Retinal pigment epithelial cell (primary cell): ENCODE measurements around the gene MTA3.
"Not testable (repeated sequence)": the region's sequence is repeated elsewhere in the genome, so short reads cannot be mapped to it uniquely, and the experiment has no call there.

Experiments
- DNase-seq: peaks from one replicate; pipeline ENCODE4 v3.0.0-alpha.2; 2010; ENCODE audit warnings: low read depth
- H3K4me3 ChIP-seq: 2 replicates; pipeline ENCODE4 v1.5.1; 2011; ENCODE audit warnings: mild to moderate bottlenecking, low read length, control low read depth, moderate library complexity
- CTCF ChIP-seq: conservative IDR thresholded peaks from 2 replicates; pipeline ENCODE4 v1.5.1; 2011; ENCODE audit warnings: low read depth, low read length, control low read depth, inconsistent platforms

The MTA3 gene

GRCh38 chr2:42624047-42624446 lies 55.6 kb downstream of the MTA3 start:
- H3K4me3 ChIP-seq = no peak overlapping the region
- no peak for TF ChIP-seq CTCF
- no peak for DNase-seq

- DNase-seq, H3K4me3 ChIP-seq: not testable (repeated sequence)
Observed at GRCh38 chr2:42628024-42628423, 59.6 kb downstream of the MTA3 start.

GRCh38 chr2:42636934-42637333 lies 68.5 kb downstream of the MTA3 start:
- TF ChIP-seq CTCF = no peak
- DNase-seq = no peak
- no peak overlapping the region for H3K4me3 ChIP-seq

GRCh38 chr2:42638080-42638784 lies 69.8 kb downstream of the MTA3 start:
- DNase-seq = no peak
- TF ChIP-seq CTCF = no peak
- H3K4me3 ChIP-seq = no peak overlapping the region

GRCh38 chr2:42639340-42640077 lies 71.1 kb downstream of the MTA3 start:
- H3K4me3 ChIP-seq = no peak overlapping the region
- DNase-seq = no peak
- no peak for TF ChIP-seq CTCF

- no peak for DNase-seq
- TF ChIP-seq CTCF = no peak
- H3K4me3 ChIP-seq = no peak overlapping the region
Observed at GRCh38 chr2:42640261-42640660, 71.8 kb downstream of the MTA3 start.

- not testable (repeated sequence) for DNase-seq, H3K4me3 ChIP-seq
Observed at GRCh38 chr2:42642371-42642770, 73.9 kb downstream of the MTA3 start.

- H3K4me3 ChIP-seq = no peak overlapping the region
- no peak for TF ChIP-seq CTCF
- DNase-seq = no peak
Observed at GRCh38 chr2:42645551-42645950, 77.1 kb downstream of the MTA3 start.
